ENCODE results near the gene AGBL4.

- TF ChIP-seq CTCF (conservative IDR thresholded peaks at IDR 0.05 in 1 of 2, IDR thresholded peaks at IDR 0.05 in 1 of 2; ENCODE audit: extremely low read depth in 1 of 2, insufficient read depth in 1 of 2, low read depth in 1 of 2, low read length in 2 of 2) (no peak), EZH2 (IDR thresholded peaks at IDR 0.05; ENCODE audit: borderline replicate concordance, low read length) (no peak)
These were observed 1285.4 kb downstream of the AGBL4 start for GRCh38 chr1:48738356-48738755.

Data from mammary epithelial cell (primary cell).